ENCODE data around the gene ORC4.
"Not testable (repeated sequence)": the region's sequence is repeated elsewhere in the genome, so short reads cannot be mapped to it uniquely, and the experiment has no call there.

The ORC4 gene

GRCh38 chr2:148021886-148022285, 1.3 kb upstream of the ORC4 start:
- no peak for DNase-seq
- in situ Hi-C loops (cut with MboI; ENCODE audit: low pct_unique_long_range_greater_than_20kb, low sequenced_read_pairs): no loop called here

- in situ Hi-C loops (cut with MboI; ENCODE audit: low pct_unique_long_range_greater_than_20kb, low sequenced_read_pairs): no loop called here
- DNase-seq: no peak
Observed at GRCh38 chr2:148021059-148021861, 723 bp upstream of the ORC4 start, which contains the start of gene MBD5. Gene MBD5, plus strand, starts transcription at chr2:148021091.

DNA sequence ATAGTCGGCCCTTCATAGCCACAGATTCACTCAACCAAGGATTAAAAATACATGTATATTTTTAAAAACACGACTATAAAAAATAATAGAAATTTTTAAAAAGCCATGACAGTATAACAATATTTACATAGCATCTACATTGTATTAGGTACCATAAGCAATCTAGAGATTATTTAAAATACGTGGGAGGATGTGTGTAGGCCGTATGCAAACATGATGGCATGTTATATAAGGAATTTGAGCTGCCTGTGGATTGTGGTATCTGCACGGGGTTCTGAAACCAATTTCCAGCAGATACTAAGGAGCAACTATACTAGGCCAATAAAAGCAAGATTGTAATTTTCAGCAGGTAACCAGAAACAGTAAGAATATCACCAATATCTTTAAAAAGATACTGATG, 5.9 kb downstream of the ORC4 start:
- DNase-seq: no peak
- in situ Hi-C loops (cut with MboI; ENCODE audit: low pct_unique_long_range_greater_than_20kb, low sequenced_read_pairs): no loop called here

DNA sequence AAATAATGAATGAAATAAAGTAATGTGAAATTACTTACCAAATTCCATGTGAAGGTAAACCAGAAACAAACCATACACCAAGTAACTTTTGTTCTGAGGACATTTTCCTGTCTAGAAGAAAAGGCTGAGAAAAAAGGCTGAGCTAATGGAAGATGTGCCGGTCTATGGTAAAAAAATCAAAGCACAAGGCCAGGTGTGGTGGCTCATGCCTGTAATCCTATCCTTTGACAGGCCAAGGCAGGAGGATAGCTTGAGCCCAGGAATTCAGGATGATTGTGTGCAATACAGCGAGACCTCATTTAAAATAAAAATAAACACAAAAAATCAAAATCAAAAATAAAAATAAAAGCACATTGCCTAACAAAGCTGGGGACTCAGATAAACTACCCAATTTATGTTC, 6.7 kb downstream of the ORC4 start:
- in situ Hi-C loops (cut with MboI; ENCODE audit: low pct_unique_long_range_greater_than_20kb, low sequenced_read_pairs): no loop called here
- DNase-seq: no peak

- in situ Hi-C loops (cut with MboI; ENCODE audit: low pct_unique_long_range_greater_than_20kb, low sequenced_read_pairs); DNase-seq: not testable (repeated sequence)
Observed at GRCh38 chr2:148008411-148008810, 12.1 kb downstream of the ORC4 start.

GRCh38 chr2:148007219-148007900, 13.2 kb downstream of the ORC4 start:
- in situ Hi-C loops (cut with MboI; ENCODE audit: low pct_unique_long_range_greater_than_20kb, low sequenced_read_pairs): no loop called here
- no peak for DNase-seq

DNA sequence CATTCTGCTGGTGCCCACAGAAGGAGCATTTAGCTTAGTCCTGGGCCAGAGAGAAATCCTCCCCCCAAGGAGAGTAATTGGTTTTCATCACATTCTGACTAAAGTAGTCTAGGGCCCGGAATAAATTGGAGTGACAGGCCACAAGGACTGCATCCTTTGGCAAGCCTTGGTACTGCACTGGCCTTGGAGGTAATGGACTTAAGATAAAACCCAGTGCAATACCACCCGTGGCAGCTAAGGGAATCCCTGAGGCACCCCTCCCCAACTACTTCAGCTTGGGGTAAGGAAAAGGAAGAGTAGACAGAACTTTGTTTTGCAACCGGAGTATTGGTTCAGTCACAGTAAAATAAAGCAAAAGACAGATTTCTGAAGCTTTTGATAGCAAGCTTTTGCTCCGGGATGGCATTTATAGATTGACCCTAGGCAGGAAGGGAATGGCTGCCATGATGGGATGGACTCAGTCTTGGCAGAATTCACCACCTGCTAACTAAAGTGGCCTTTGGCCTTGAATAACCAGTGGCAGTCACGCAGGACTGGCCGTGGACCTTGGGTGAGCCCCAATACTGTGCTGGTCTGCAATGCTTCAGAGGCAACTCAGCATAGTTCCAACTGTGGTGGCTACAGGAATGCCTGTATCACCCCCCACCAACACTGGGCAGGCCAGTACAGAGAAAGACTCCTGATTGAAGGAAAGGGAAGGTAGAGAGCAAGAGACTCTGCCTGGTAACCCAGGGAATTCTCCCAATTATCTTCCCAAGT, 14.1 kb downstream of the ORC4 start:
- in situ Hi-C loops (cut with MboI; ENCODE audit: low pct_unique_long_range_greater_than_20kb, low sequenced_read_pairs): no loop called here
- DNase-seq: no peak

GRCh38 chr2:148002420-148002819, 18.1 kb downstream of the ORC4 start:
- in situ Hi-C loops (cut with MboI; ENCODE audit: low pct_unique_long_range_greater_than_20kb, low sequenced_read_pairs); DNase-seq: not testable (repeated sequence)

GRCh38 chr2:148000095-148000494, 20.4 kb downstream of the ORC4 start:
- no peak for DNase-seq
- in situ Hi-C loops (cut with MboI; ENCODE audit: low pct_unique_long_range_greater_than_20kb, low sequenced_read_pairs): no loop called here

DNA sequence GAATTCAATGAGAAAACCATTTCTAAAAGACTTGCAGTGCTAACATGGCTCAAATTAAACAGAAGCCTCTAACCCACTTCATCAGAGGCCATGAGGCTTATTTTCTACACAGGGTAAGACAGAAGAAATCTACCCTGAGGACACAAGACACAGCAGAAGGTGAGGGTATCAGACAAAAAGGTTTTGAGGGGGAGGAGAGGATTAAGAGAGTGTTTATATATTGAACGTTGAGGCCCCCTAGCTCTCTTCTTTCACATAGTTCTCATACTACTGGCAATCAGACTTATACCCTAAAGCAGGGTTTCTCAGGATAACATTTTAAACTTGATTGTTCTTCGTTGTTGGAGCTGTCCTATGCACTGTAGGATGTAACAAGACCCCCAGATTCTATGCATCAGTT, 21.4 kb downstream of the ORC4 start:
- in situ Hi-C loops (cut with MboI; ENCODE audit: low pct_unique_long_range_greater_than_20kb, low sequenced_read_pairs): loop anchor here (25.0 kb wide), 1 partner anchor 538 kb away; no protein-coding TSS in a partner anchor
- DNase-seq: no peak

DNA sequence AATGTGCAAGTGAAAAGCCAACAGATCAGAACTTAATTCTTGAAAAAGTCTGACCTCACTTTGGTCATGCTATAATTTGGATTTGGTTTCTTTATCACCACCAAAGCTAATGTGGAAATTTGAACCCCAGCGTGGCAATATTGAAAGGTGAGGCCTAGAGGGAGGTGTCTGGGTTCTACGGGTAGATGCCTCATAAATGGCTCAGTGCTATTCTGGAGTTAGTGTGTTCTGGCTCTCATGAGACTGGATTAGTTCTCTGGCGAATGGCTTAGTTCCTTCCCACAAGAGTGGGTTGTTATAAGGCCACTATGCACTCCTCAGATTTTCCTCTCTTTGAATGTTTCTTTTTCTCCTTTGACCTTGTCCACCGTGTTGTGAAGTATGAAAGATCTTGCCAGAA, 22.3 kb downstream of the ORC4 start:
- no peak for DNase-seq
- in situ Hi-C loops (cut with MboI; ENCODE audit: low pct_unique_long_range_greater_than_20kb, low sequenced_read_pairs): loop anchor here (25.0 kb wide), 1 partner anchor 539 kb away; no protein-coding TSS in a partner anchor

GRCh38 chr2:147996828-147997227, 23.7 kb downstream of the ORC4 start:
- no peak for DNase-seq
- in situ Hi-C loops (cut with MboI; ENCODE audit: low pct_unique_long_range_greater_than_20kb, low sequenced_read_pairs): loop anchor here (25.0 kb wide), 1 partner anchor 540 kb away; no protein-coding TSS in a partner anchor

GRCh38 chr2:147994965-147995364, 25.6 kb downstream of the ORC4 start:
- not testable (repeated sequence) for DNase-seq
- in situ Hi-C loops (cut with MboI; ENCODE audit: low pct_unique_long_range_greater_than_20kb, low sequenced_read_pairs): loop anchor here (25.0 kb wide), 1 partner anchor 542 kb away; no protein-coding TSS in a partner anchor

GRCh38 chr2:147989809-147990403, 30.6 kb downstream of the ORC4 start:
- peak; percentile 66 for DNase-seq
- in situ Hi-C loops (cut with MboI; ENCODE audit: low pct_unique_long_range_greater_than_20kb, low sequenced_read_pairs): loop anchor here (25.0 kb wide), 1 partner anchor 547 kb away; no protein-coding TSS in a partner anchor

- in situ Hi-C loops (cut with MboI; ENCODE audit: low pct_unique_long_range_greater_than_20kb, low sequenced_read_pairs): loop anchor here (25.0 kb wide), 1 partner anchor 548 kb away; no protein-coding TSS in a partner anchor
- DNase-seq: no peak
Observed at GRCh38 chr2:147989102-147989501, 31.4 kb downstream of the ORC4 start.

- no peak for DNase-seq
- in situ Hi-C loops (cut with MboI; ENCODE audit: low pct_unique_long_range_greater_than_20kb, low sequenced_read_pairs): loop anchor here (25.0 kb wide), 1 partner anchor 556 kb away; no protein-coding TSS in a partner anchor
Observed at GRCh38 chr2:147980940-147981528, 39.5 kb downstream of the ORC4 start.

- no peak for DNase-seq
- in situ Hi-C loops (cut with MboI; ENCODE audit: low pct_unique_long_range_greater_than_20kb, low sequenced_read_pairs): loop anchor here (25.0 kb wide), 1 partner anchor 560 kb away; no protein-coding TSS in a partner anchor
Observed at GRCh38 chr2:147977679-147978078, 42.9 kb downstream of the ORC4 start.

GRCh38 chr2:147976102-147976501, 44.4 kb downstream of the ORC4 start:
- no peak for DNase-seq
- in situ Hi-C loops (cut with MboI; ENCODE audit: low pct_unique_long_range_greater_than_20kb, low sequenced_read_pairs): loop anchor here (25.0 kb wide), 1 partner anchor 561 kb away; no protein-coding TSS in a partner anchor
